ENCODE data around the gene TIGD7.
"Not testable (repeated sequence)": the region's sequence is repeated elsewhere in the genome, so short reads cannot be mapped to it uniquely, and the experiment has no call there.

TIGD7 gene

GRCh38 chr16:3282730-3283542 is 22.3 kb downstream of the TIGD7 start, which contains the start of gene ZNF263:
TSS of gene ZNF263 (plus strand) at chr16:3283491. CDS start at chr16:3283819, 328 bp downstream.
- peak; percentile 98 for DNase-seq

GRCh38 chr16:3282103-3282729 is 23.0 kb downstream of the TIGD7 start:
- no peak for DNase-seq

- peak in 1 of 2 donors; percentile 46 for DNase-seq
Measured at GRCh38 chr16:3281222-3281820, 23.9 kb downstream of the TIGD7 start.

GRCh38 chr16:3276679-3277078 is 28.6 kb downstream of the TIGD7 start:
- no peak for DNase-seq

- no peak for DNase-seq
Measured at GRCh38 chr16:3274947-3275346, 30.3 kb downstream of the TIGD7 start.

GRCh38 chr16:3274490-3274889 is 30.7 kb downstream of the TIGD7 start:
- no peak for DNase-seq

- not testable (repeated sequence) for DNase-seq
Measured at GRCh38 chr16:3271281-3271680, 33.9 kb downstream of the TIGD7 start.

GRCh38 chr16:3270718-3271117 is 34.5 kb downstream of the TIGD7 start:
- not testable (repeated sequence) for DNase-seq

GRCh38 chr16:3268294-3268693 is 36.9 kb downstream of the TIGD7 start:
- DNase-seq, result no peak

GRCh38 chr16:3266873-3267537 is 38.2 kb downstream of the TIGD7 start:
- DNase-seq, result peak; percentile 22 to 29

GRCh38 chr16:3264137-3265036 is 40.8 kb downstream of the TIGD7 start:
- peak; percentile 97 to 99 for DNase-seq

- no peak for DNase-seq
Measured at GRCh38 chr16:3262517-3262916, 42.7 kb downstream of the TIGD7 start.

GRCh38 chr16:3259836-3260235 is 45.4 kb downstream of the TIGD7 start:
- DNase-seq, result peak; percentile 34 to 44

- DNase-seq, result no peak
Measured at GRCh38 chr16:3256866-3257465, 48.3 kb downstream of the TIGD7 start.

GRCh38 chr16:3256146-3256865 is 48.9 kb downstream of the TIGD7 start, which contains the start of gene MEFV:
TSS of gene MEFV (minus strand) at chr16:3256633. CDS start at chr16:3256587, 46 bp downstream.
- DNase-seq, result peak; percentile 65 to 76

GRCh38 chr16:3254309-3254708 is 50.9 kb downstream of the TIGD7 start:
- no peak for DNase-seq

- DNase-seq, result no peak
Measured at GRCh38 chr16:3252967-3253366, 52.3 kb downstream of the TIGD7 start.

- DNase-seq, result no peak
Measured at GRCh38 chr16:3249451-3249850, 55.8 kb downstream of the TIGD7 start.

GRCh38 chr16:3249020-3249419 is 56.2 kb downstream of the TIGD7 start:
- no peak for DNase-seq

Measured in inflammatory macrophage (primary cell).